Gastroesophageal sphincter (tissue), 4 donors: ENCODE measurements around the gene HAPSTR1. TPM values are rescaled to one million over a fixed set of nuclear protein-coding genes. Genes with fewer than 3 reads are reported as not detected.

Experiments used
- ATAC-seq: fragments of 150-250 bp; one replicate; pipeline ENCODE4 v1.9.1; 2016; ENCODE audit warnings: mild to moderate bottlenecking, moderate library complexity
- H3K27ac ChIP-seq, 4 donors: fragments of 200-600 bp; sonication (generic) in 3 of 4; 1 replicate in 3 of 4; 2 replicates in 1 of 4; pipeline ENCODE4 v1.5.1; 2016 to 2019
- H3K27me3 ChIP-seq: fragments of 200-600 bp; sonication (generic); one replicate; pipeline ENCODE4 v1.5.1; 2019
- H3K36me3 ChIP-seq, 2 donors: fragments of 200-600 bp; sonication (generic); one replicate each; pipeline ENCODE4 v1.5.1; 2019; ENCODE audit warnings: control low read depth in 1 of 2
- H3K4me1 ChIP-seq, 3 donors: fragments of 200-600 bp; sonication (generic); 1 replicate in 2 of 3; 2 replicates in 1 of 3; pipeline ENCODE4 v1.5.1; 2016 to 2019; ENCODE audit warnings: control low read depth in 2 of 3
- H3K4me3 ChIP-seq, 2 donors: fragments of 200-600 bp; sonication (generic); one replicate each; pipeline ENCODE4 v1.5.1; 2019; ENCODE audit warnings: mild to moderate bottlenecking in 1 of 2, moderate library complexity in 1 of 2
- H3K9me3 ChIP-seq, 3 donors: fragments of 200-600 bp; sonication (generic); one replicate each; pipeline ENCODE4 v1.5.1; 2017 to 2019; ENCODE audit warnings: control low read depth in 2 of 3
- EP300 ChIP-seq: sonication (generic); formaldehyde crosslinking; IDR thresholded peaks from one replicate; pipeline ENCODE4 v1.6.1; 2017; ENCODE audit warnings: antibody characterized with exemption, mild to moderate bottlenecking
- POLR2A ChIP-seq, 2 donors: fragments of 450-650 bp; IDR thresholded peaks; one replicate each; pipeline ENCODE4 v1.6.1; 2017; ENCODE audit warnings: antibody characterized with exemption in 2 of 2, mild to moderate bottlenecking in 2 of 2, moderate library complexity in 1 of 2
- POLR2AphosphoS5 ChIP-seq: sonication (generic); formaldehyde crosslinking; IDR thresholded peaks from one replicate; pipeline ENCODE4 v1.6.1; 2017; ENCODE audit warnings: antibody characterized with exemption
- WGBS, 2 donors: methylation state at CpG; one replicate each; pipeline ENCODE4 v1.1.5; 2018; ENCODE audit warnings: low coverage in 1 of 2; 5-methylcytosine and 5-hydroxymethylcytosine counted together
- total RNA-seq, 4 donors: library from RNA; depleted of rRNA; stranded (reverse); fragments of >200 nt; gene quantifications; one replicate each; pipeline ENCODE4 v1.1.0, GENCODE V29; 2016
- TF ChIP-seq, protein P1 (sequence below), 4 experiments: fragments of 200-600 bp in 2 of 4; fragments of 450-650 bp in 2 of 4; sonication (generic) in 1 of 4; IDR thresholded peaks; one replicate each; pipeline ENCODE4 v1.5.1; 2017 to 2019; ENCODE audit warnings: antibody characterized with exemption in 4 of 4, mild to moderate bottlenecking in 2 of 4, moderate library complexity in 2 of 4

HAPSTR1 gene
- total RNA-seq, 4 donors from 2014 or later = 58.9 to 78.3 (median 64.7) TPM

DNA sequence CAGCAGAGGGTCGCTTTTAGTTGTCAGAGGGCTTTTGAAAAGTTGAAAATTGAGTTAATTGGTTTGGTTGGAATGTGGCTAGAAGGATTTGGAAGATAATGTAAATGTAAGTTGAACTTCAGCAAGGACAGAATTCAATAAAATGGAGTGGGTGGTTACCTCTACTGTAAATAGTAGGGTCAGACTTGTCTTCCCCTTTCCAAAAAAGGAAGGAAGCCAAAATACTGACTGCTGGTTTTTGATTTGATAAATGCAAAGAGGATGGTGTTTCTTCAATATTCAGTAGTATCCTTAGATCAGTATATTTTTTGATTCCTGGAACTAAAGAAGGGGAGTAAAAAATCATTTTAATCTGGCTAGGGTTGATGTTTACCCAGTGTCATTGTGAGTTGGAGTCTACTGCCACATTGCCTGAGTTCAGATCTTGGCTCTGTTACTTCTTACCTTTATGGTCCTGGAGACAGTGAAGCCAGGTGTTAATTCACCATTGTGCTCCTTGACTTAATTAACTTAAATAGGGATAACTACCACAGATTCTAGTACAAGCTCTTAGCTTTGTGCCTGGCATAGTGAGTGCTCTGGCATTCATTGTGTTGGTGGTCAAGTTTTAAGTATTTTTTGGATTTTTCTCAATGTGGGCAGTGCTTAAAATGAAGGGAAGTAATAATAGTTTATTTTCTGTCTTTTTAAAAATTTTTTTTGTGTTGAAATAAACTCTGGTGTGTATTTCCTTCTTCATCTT is 4.4 kb downstream of the HAPSTR1 start:
- 11 to 63% methylated on average over 1 of the region's 1 CpG for WGBS, 2 donors
- no peak for ATAC-seq
- no peaks in the 10 kb centered on the region for H3K9me3 ChIP-seq
- H3K4me1 ChIP-seq = peaks cover 12 to 82% (median 55%) of the 10 kb centered on the region in 3 donors
- no peak overlapping the region for H3K27ac ChIP-seq
- H3K36me3 ChIP-seq = peaks cover 0 to 17% of the 10 kb centered on the region in 2 donors
- H3K4me3 ChIP-seq = peak overlapping the region in 1 of 2 donors; percentile 91
- TF ChIP-seq POLR2A (IDR thresholded peaks at IDR 0.05) (no peak), POLR2AphosphoS5 (no peak), EP300 (no peak)
- TF ChIP-seq, protein P1, sequence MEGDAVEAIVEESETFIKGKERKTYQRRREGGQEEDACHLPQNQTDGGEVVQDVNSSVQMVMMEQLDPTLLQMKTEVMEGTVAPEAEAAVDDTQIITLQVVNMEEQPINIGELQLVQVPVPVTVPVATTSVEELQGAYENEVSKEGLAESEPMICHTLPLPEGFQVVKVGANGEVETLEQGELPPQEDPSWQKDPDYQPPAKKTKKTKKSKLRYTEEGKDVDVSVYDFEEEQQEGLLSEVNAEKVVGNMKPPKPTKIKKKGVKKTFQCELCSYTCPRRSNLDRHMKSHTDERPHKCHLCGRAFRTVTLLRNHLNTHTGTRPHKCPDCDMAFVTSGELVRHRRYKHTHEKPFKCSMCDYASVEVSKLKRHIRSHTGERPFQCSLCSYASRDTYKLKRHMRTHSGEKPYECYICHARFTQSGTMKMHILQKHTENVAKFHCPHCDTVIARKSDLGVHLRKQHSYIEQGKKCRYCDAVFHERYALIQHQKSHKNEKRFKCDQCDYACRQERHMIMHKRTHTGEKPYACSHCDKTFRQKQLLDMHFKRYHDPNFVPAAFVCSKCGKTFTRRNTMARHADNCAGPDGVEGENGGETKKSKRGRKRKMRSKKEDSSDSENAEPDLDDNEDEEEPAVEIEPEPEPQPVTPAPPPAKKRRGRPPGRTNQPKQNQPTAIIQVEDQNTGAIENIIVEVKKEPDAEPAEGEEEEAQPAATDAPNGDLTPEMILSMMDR (IDR thresholded peaks at IDR 0.05) = no peak
- no peaks in the 10 kb centered on the region for H3K27me3 ChIP-seq

DNA sequence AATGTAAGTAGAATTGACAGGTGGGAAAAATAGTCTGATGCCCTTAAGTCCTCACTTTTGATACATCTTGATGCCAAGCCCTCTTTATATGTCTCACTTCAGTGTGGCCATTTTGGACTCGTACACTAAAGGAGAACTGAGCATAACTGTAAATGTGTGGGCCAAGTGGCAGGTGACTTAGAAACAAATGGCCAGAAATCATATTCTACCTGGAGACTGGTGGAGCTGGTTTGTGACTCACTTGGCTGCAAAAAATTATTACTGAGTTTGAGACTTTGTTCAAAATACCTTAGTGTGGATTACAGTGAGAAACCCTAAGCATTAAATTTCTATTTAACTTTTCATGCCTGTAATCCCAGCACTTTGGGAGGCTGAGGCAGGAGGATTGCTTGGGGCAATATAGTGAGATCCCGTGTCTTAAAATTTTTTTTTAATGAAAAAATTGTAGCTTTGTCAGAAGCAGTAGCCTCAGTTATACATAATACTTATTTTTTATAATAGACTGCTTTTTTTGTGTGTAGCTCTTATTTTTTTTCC is 5.0 kb downstream of the HAPSTR1 start:
- WGBS, 2 donors = 75 to 92% methylated on average over 2 of the region's 2 CpGs
- TF ChIP-seq EP300 (no peak), POLR2A (IDR thresholded peaks at IDR 0.05) (no peak), POLR2AphosphoS5 (no peak)
- TF ChIP-seq, protein P1 (IDR thresholded peaks at IDR 0.05) = no peak
- no peak overlapping the region for H3K4me3 ChIP-seq
- ATAC-seq = no peak
- H3K9me3 ChIP-seq = no peaks in the 10 kb centered on the region
- peaks cover 0 to 17% of the 10 kb centered on the region in 2 donors for H3K36me3 ChIP-seq
- H3K27me3 ChIP-seq = no peaks in the 10 kb centered on the region
- no peak overlapping the region for H3K27ac ChIP-seq
- H3K4me1 ChIP-seq = peaks cover 12 to 87% (median 56%) of the 10 kb centered on the region in 3 donors

DNA sequence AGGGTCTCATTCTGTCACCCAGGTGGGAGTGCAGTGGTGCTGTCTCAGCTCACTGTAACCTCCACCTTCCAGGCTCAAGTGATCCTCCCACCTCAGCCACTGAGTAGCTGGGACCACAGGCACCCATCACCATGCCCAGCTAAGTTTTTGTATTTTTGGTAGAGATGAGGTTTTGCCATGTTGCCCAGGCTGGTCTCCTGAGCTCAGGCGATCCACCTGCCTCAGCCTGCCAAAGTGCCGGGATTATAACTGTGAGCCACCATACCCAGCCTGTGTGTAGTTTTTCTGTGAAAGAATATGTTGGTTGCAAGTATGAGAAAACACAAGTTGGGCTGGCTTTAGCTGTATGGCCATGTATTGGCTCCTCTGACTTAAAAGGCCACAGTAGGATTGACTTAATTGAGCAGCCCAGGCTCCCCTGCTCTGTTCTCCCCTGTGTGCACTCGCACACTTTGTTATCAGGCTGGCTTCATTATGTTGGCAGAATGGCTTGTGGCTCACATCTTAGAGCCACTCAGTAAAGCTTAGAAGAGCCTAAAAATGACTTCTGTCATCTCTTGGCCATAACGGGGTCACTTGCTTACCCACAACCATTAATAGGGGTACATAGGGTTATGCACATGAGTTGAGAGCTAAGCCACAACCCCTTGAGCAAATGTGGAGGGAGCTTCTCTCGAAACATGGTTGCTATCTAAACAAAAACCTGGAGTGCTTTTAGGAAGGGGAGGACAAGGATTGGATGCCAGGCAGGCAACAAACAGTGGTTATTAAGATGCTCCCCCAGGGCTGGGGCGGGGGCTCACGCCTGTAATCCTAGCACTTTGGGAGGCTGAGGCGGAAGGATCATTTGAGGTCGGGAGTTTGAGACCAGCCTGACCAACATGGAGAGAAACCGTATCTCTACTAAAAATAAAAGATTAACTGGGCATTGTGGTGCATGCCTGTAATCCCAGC is 6.1 kb downstream of the HAPSTR1 start:
- H3K4me3 ChIP-seq = no peak overlapping the region
- H3K27me3 ChIP-seq = no peaks in the 10 kb centered on the region
- peaks cover 0 to 22% of the 10 kb centered on the region in 2 donors for H3K36me3 ChIP-seq
- H3K4me1 ChIP-seq = peaks cover 18 to 98% (median 66%) of the 10 kb centered on the region in 3 donors
- no peaks in the 10 kb centered on the region for H3K9me3 ChIP-seq
- 73% methylated on average over 5 of the region's 10 CpGs; no CpG with 5 or more reads in 1 of the 2 donors for WGBS, 2 donors
- ATAC-seq = no peak
- peak overlapping the region in 2 of 4 donors; percentile 4 to 55 for H3K27ac ChIP-seq
- TF ChIP-seq, protein P1 (IDR thresholded peaks at IDR 0.05) = no peak
- TF ChIP-seq POLR2A (IDR thresholded peaks at IDR 0.05) (no peak), EP300 (no peak), POLR2AphosphoS5 (no peak)

DNA sequence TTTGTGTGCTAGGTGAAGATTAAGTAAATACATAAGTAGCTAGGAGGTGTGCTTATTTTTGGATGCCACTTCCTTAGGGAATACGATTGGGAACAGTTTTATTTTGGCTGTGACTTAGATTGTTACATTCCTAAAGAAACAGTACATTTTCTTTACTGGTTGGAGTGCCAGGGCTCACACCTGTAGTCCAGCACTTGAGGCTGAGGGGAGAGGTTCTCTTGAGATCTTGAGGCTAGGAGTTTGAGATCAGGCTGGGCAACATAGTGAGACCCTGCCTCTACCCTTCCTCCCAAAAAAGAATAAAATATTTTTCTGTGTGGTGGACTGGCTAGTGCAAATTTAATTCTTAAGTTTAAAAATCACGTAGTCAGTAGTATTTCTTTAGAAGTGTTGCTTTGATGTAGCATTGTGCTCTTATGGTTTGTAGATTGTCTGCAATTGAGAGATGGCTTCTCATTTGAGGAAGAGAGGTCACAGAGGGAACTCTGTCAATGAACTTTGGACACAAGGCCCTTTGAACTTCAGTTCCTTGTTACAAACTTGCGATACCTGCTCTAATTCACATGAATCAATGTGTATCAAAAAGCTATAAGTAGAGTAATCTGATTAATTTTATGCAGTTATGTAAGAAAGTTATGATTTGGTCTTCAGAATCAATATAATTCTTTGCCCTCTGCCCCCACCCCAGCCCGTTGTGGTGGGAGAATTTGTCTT is 7.1 kb downstream of the HAPSTR1 start:
- TF ChIP-seq POLR2A (IDR thresholded peaks at IDR 0.05) = no peak
- no peak for TF ChIP-seq EP300
- no peak for TF ChIP-seq POLR2AphosphoS5
- WGBS, 2 donors = 25 to 49% methylated on average over 4 of the region's 4 CpGs
- Histone ChIP-seq H3K27ac (peak overlapping the region in 2 of 4 donors; percentile 4 to 55), H3K4me1 (peaks cover 19 to 100% (median 73%) of the 10 kb centered on the region in 3 donors), H3K4me3 (no peak overlapping the region), H3K9me3 (no peaks in the 10 kb centered on the region), H3K36me3 (peaks cover 0 to 32% of the 10 kb centered on the region in 2 donors), H3K27me3 (no peaks in the 10 kb centered on the region)
- no peak for ATAC-seq
